A673 (cell line): Measurements from ENCODE around the gene OR6S1. TPM values are rescaled to one million over a fixed set of nuclear protein-coding genes. Genes with fewer than 3 reads are reported as not detected.

Source experiments
- BruUV-seq: library from RNA; stranded (reverse); fragments of 400-500 nt; replicated peaks from 2 replicates; lab custom pipeline; 2021; lab: Mats Ljungman, UMichigan
- CTCF ChIA-PET: fragments of 300-600 bp; sonication (Branson Sonifier 250); formaldehyde crosslinking; loops from one replicate; lab custom pipeline; 2022; ENCODE audit warnings: antibody characterized with exemption; lab: Charles Lee
- POLR2A ChIA-PET: fragments of 300-600 bp; sonication (Branson Sonifier 250); formaldehyde crosslinking; loops from one replicate; lab custom pipeline; 2022; ENCODE audit warnings: antibody characterized with exemption; ENCODE audit not compliant: low non-redundant PET; lab: Charles Lee
- DNase-seq: peaks from one replicate; pipeline ENCODE4 v3.0.0-alpha.2; 2015; ENCODE audit warnings: low spot score
- H3K27ac ChIP-seq: fragments of 200-600 bp; sonication (generic); 2 replicates; pipeline ENCODE4 v1.5.1; 2016; ENCODE audit warnings: mixed run types, low read depth, mild to moderate bottlenecking, mixed read lengths, antibody characterized with exemption, low read length; ENCODE audit not compliant: poor library complexity, severe bottlenecking
- H3K27me3 ChIP-seq: fragments of 200-600 bp; sonication (generic); replicated peaks from 2 replicates; pipeline ENCODE4 v1.6.1; 2017; ENCODE audit warnings: mixed run types, low read depth, mild to moderate bottlenecking, mixed read lengths, antibody characterized with exemption, low read length; ENCODE audit not compliant: insufficient read depth, poor library complexity
- H3K36me3 ChIP-seq: fragments of 200-600 bp; sonication (generic); 2 replicates; pipeline ENCODE4 v1.6.1; 2016; ENCODE audit warnings: mixed run types, mild to moderate bottlenecking, mixed read lengths, antibody characterized with exemption, low read length; ENCODE audit not compliant: insufficient read depth, poor library complexity, severe bottlenecking
- H3K4me1 ChIP-seq: fragments of 200-600 bp; sonication (generic); 2 replicates; pipeline ENCODE4 v1.6.1; 2017; ENCODE audit warnings: mixed run types, mild to moderate bottlenecking, mixed read lengths, antibody characterized with exemption, low read length; ENCODE audit not compliant: insufficient read depth, poor library complexity, severe bottlenecking
- H3K4me3 ChIP-seq: fragments of 200-600 bp; sonication (generic); 2 replicates; pipeline ENCODE4 v1.5.1; 2016; ENCODE audit warnings: low read depth, mixed run types, mild to moderate bottlenecking, mixed read lengths, low read length; ENCODE audit not compliant: poor library complexity, severe bottlenecking
- H3K9me3 ChIP-seq: fragments of 200-600 bp; sonication (generic); 2 replicates; pipeline ENCODE4 v1.6.1; 2016; ENCODE audit warnings: mixed run types, low read depth, mild to moderate bottlenecking, mixed read lengths, antibody characterized with exemption, low read length; ENCODE audit not compliant: poor library complexity, severe bottlenecking
- EZH2 ChIP-seq: fragments of 200-600 bp; sonication (generic); IDR thresholded peaks from 2 replicates; pipeline ENCODE4 v1.6.1; 2017; ENCODE audit warnings: borderline replicate concordance, low read depth, mild to moderate bottlenecking, mixed read lengths, antibody characterized with exemption, low read length; ENCODE audit not compliant: poor library complexity, severe bottlenecking
- intact Hi-C: fragments of 100-400 bp; cut with micrococcal nuclease; formaldehyde crosslinking; loops from one replicate; pipeline ENCODE4 v1.10.0; 2022; ENCODE audit not compliant: unreplicated experiment
- total RNA-seq: library from RNA; stranded (reverse); gene quantifications from 2 replicates; pipeline ENCODE4 v1.2.3, GENCODE V29; 2021
- TF ChIP-seq, protein P1 (sequence below): fragments of 300-800, 200-600 bp; sonication (generic); conservative IDR thresholded peaks from 2 replicates; pipeline ENCODE4 v1.5.1; 2017; ENCODE audit warnings: low read depth, mild to moderate bottlenecking, antibody characterized with exemption, low read length, moderate library complexity, mixed read lengths

Gene OR6S1
- total RNA-seq, 1 experiment from 2014 or later = not detected

DNA sequence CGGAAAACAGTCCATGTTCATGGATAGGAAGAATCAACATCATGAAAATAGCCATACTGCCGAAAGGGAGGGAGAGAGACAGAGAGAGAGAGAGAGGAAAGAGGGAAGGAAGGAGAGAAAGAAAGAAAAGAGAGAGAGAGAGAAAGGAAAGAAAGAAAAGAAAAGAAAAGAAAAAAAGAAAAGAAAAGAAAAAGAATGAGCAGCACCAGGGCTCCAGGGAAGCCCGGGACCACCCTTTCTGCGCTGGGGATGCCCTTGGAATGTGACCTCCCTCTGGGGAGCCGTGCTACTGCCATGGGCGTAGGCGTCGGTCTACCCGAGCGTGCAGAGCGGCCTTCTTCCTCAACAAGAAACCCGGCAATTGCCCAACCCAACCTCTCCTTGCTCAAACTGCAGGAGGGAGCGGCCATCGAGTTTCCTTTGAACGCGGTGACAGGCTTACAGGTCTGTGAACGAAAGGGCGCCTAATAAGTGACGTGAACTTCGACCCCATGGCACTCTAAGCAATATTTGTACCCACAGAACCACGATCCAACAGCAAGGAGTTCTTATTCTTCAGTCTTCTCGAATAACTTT lies 16.9 kb downstream of the OR6S1 start:
- H3K27me3 ChIP-seq = peaks cover 6% of the 10 kb centered on the region
- no TSS peak for BruUV-seq
- no peaks in the 10 kb centered on the region for H3K9me3 ChIP-seq
- peak; percentile 73 for DNase-seq
- TF ChIP-seq EZH2 = no peak
- TF ChIP-seq, protein P1, sequence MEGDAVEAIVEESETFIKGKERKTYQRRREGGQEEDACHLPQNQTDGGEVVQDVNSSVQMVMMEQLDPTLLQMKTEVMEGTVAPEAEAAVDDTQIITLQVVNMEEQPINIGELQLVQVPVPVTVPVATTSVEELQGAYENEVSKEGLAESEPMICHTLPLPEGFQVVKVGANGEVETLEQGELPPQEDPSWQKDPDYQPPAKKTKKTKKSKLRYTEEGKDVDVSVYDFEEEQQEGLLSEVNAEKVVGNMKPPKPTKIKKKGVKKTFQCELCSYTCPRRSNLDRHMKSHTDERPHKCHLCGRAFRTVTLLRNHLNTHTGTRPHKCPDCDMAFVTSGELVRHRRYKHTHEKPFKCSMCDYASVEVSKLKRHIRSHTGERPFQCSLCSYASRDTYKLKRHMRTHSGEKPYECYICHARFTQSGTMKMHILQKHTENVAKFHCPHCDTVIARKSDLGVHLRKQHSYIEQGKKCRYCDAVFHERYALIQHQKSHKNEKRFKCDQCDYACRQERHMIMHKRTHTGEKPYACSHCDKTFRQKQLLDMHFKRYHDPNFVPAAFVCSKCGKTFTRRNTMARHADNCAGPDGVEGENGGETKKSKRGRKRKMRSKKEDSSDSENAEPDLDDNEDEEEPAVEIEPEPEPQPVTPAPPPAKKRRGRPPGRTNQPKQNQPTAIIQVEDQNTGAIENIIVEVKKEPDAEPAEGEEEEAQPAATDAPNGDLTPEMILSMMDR = no peak
- H3K36me3 ChIP-seq = no peaks in the 10 kb centered on the region
- H3K4me1 ChIP-seq = peaks cover 6% of the 10 kb centered on the region
- H3K27ac ChIP-seq = no peak overlapping the region
- intact Hi-C loops = no loop called here
- H3K4me3 ChIP-seq = peak overlapping the region; percentile 43
- CTCF ChIA-PET = no interaction called here
- POLR2A ChIA-PET = no interaction called here

DNA sequence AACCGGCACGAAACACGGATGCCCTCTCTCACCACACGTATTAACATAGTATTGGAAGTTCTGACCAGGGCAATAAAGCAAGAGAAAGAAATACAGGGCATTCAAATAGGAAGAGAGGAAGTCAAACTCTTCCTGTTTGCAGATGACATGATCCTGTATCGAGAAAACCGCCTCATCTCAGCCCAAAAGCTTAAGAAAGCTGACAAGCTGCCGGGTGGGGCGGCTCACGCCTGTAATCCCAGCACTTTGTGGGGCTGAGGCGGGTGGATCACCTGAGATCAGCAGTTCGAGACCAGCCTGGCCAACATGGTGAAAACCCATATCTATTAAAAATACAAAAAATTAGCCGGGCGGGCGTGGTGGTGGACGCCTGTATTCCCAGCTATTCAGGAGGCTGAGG lies 17.7 kb downstream of the OR6S1 start:
- Histone ChIP-seq H3K27ac (no peak overlapping the region), H3K9me3 (no peaks in the 10 kb centered on the region), H3K27me3 (no peaks in the 10 kb centered on the region), H3K36me3 (no peaks in the 10 kb centered on the region), H3K4me1 (peaks cover 6% of the 10 kb centered on the region), H3K4me3 (no peak overlapping the region)
- BruUV-seq = no TSS peak
- ChIA-PET POLR2A (no interaction called here), CTCF (no interaction called here)
- no peak for TF ChIP-seq EZH2
- TF ChIP-seq, protein P1 = no peak
- intact Hi-C loops = no loop called here
- DNase-seq = no peak

DNA sequence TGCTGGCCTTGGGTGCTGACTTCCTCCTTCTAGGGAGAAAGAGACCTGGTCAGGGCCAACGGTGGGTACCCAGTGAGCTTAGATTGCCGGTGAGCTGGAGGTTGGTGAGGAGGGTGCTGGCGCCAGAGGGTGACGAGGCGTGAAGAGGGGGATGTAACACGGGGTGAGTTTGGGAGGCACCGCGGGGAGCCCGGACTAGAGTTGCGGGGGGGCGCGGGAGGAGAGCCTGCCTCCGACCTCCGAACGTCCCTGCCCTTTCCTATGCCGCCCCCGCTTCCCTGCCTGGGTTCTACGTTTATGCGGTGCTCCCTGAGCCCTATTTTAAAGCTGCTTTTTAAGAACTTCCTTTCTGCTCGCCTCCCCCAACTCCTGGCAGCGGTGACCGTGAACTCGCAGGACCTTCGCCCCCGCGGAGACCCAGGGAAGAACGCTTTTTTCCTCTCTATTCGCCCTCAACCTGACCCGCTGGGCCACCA lies 18.6 kb downstream of the OR6S1 start:
- TF ChIP-seq EZH2 = no peak
- TF ChIP-seq, protein P1 = no peak
- H3K4me3 ChIP-seq = no peak overlapping the region
- no peaks in the 10 kb centered on the region for H3K9me3 ChIP-seq
- H3K4me1 ChIP-seq = peaks cover 3% of the 10 kb centered on the region
- H3K27ac ChIP-seq = no peak overlapping the region
- POLR2A ChIA-PET = no interaction called here
- intact Hi-C loops = no loop called here
- no peak for DNase-seq
- CTCF ChIA-PET = interaction anchor here (0.6 kb wide), 1 partner anchor 10 kb away, joined by 11 read pairs; no protein-coding TSS in a partner anchor
- no peaks in the 10 kb centered on the region for H3K36me3 ChIP-seq
- no peaks in the 10 kb centered on the region for H3K27me3 ChIP-seq
- no TSS peak for BruUV-seq
